Measurements from ENCODE around the gene TSHZ1. TPM values are rescaled to one million over a fixed set of nuclear protein-coding genes. Genes with fewer than 3 reads are reported as not detected.

The TSHZ1 gene
- total RNA-seq, 1 donor: 13.4 TPM

- no peak overlapping the region for H3K4me3 ChIP-seq (ENCODE audit: low read depth, low read length)
- TF ChIP-seq CTCF (IDR thresholded peaks at IDR 0.05; ENCODE audit: insufficient read depth, low read depth, low read length): peak; percentile 30
- no peak for DNase-seq (ENCODE audit: low read depth)
Observed at GRCh38 chr18:75244351-75245313, 34.0 kb downstream of the TSHZ1 start.

GRCh38 chr18:75246721-75247610 lies 36.4 kb downstream of the TSHZ1 start:
- peak overlapping the region; percentile 48 for H3K4me3 ChIP-seq (ENCODE audit: low read depth, low read length)
- no peak for TF ChIP-seq CTCF (IDR thresholded peaks at IDR 0.05; ENCODE audit: insufficient read depth, low read depth, low read length)
- DNase-seq (ENCODE audit: low read depth): peak; percentile 92

- peak overlapping the region; percentile 48 for H3K4me3 ChIP-seq (ENCODE audit: low read depth, low read length)
- DNase-seq (ENCODE audit: low read depth): peak; percentile 82
- TF ChIP-seq CTCF (IDR thresholded peaks at IDR 0.05; ENCODE audit: insufficient read depth, low read depth, low read length): no peak
Observed at GRCh38 chr18:75247611-75248421, 37.2 kb downstream of the TSHZ1 start.

- DNase-seq (ENCODE audit: low read depth): peak; percentile 52
- peak overlapping the region; percentile 48 for H3K4me3 ChIP-seq (ENCODE audit: low read depth, low read length)
- TF ChIP-seq CTCF (IDR thresholded peaks at IDR 0.05; ENCODE audit: insufficient read depth, low read depth, low read length): no peak
Observed at GRCh38 chr18:75248426-75249174, 38.0 kb downstream of the TSHZ1 start.

- no peak for TF ChIP-seq CTCF (IDR thresholded peaks at IDR 0.05; ENCODE audit: insufficient read depth, low read depth, low read length)
- no peak for DNase-seq (ENCODE audit: low read depth)
- H3K4me3 ChIP-seq (ENCODE audit: low read depth, low read length): no peak overlapping the region
Observed at GRCh38 chr18:75249175-75249518, 38.5 kb downstream of the TSHZ1 start.

Measured in fibroblast of villous mesenchyme (primary cell).